GM12801 (cell line): ENCODE results near the gene MIER1.

Source experiments
- CTCF ChIP-seq: IDR thresholded peaks from one replicate; pipeline ENCODE4 v1.5.1; 2011; ENCODE audit warnings: control low read depth; ENCODE audit not compliant: insufficient read length; ENCODE audit errors: extremely low read depth

Gene MIER1

GRCh38 chr1:66930823-66931174 lies 6.0 kb downstream of the MIER1 start:
- TF ChIP-seq CTCF: no peak

- TF ChIP-seq CTCF: no peak
These were observed 6.8 kb downstream of the MIER1 start for GRCh38 chr1:66931590-66931989.

- TF ChIP-seq CTCF: no peak
These were observed 7.5 kb downstream of the MIER1 start for GRCh38 chr1:66932291-66932690.

GRCh38 chr1:66933887-66934700 lies 9.3 kb downstream of the MIER1 start:
- TF ChIP-seq CTCF: no peak

- no peak for TF ChIP-seq CTCF
These were observed 12.9 kb downstream of the MIER1 start for GRCh38 chr1:66937529-66938234.

- no peak for TF ChIP-seq CTCF
These were observed 13.8 kb downstream of the MIER1 start for GRCh38 chr1:66938613-66939012.

- no peak for TF ChIP-seq CTCF
These were observed 16.2 kb downstream of the MIER1 start for GRCh38 chr1:66940981-66941380.
